Activated T-cell treated with anti-CD3 and anti-CD28 coated beads, Interleukin-2, amount 50 U/mL, for 4 hours (primary cell): ENCODE measurements around the gene PLIN5. TPM values are rescaled to one million over a fixed set of nuclear protein-coding genes. Genes with fewer than 3 reads are reported as not detected.

ENCODE experiments used
- ATAC-seq, 2 donors: fragments of 200-7000 bp; cut with Tn5 transposase; one replicate each; pipeline ENCODE4 v1.10.0; 2021
- DNase-seq: peaks from one replicate; pipeline ENCODE4 v3.0.0-alpha.2; 2020
- H3K27me3 Mint-ChIP-seq: one replicate; pipeline ENCODE4 v1.8.0; 2021; ENCODE audit warnings: low read depth, mixed read lengths
- H3K36me3 Mint-ChIP-seq: one replicate; pipeline ENCODE4 v1.8.0; 2022; ENCODE audit warnings: mixed read lengths; ENCODE audit not compliant: insufficient read depth
- H3K4me1 Mint-ChIP-seq: one replicate; pipeline ENCODE4 v1.8.0; 2021; ENCODE audit warnings: low read depth, mixed read lengths
- H3K4me3 Mint-ChIP-seq: one replicate; pipeline ENCODE4 v1.8.0; 2021; ENCODE audit warnings: mild to moderate bottlenecking, moderate library complexity, mixed read lengths
- H3K9me3 Mint-ChIP-seq: one replicate; pipeline ENCODE4 v1.8.0; 2021; ENCODE audit warnings: mixed read lengths
- total RNA-seq, 3 donors: library from RNA; stranded (reverse); gene quantifications; one replicate each; pipeline ENCODE4 v1.2.1, GENCODE V29; 2021

PLIN5 gene, protein sequence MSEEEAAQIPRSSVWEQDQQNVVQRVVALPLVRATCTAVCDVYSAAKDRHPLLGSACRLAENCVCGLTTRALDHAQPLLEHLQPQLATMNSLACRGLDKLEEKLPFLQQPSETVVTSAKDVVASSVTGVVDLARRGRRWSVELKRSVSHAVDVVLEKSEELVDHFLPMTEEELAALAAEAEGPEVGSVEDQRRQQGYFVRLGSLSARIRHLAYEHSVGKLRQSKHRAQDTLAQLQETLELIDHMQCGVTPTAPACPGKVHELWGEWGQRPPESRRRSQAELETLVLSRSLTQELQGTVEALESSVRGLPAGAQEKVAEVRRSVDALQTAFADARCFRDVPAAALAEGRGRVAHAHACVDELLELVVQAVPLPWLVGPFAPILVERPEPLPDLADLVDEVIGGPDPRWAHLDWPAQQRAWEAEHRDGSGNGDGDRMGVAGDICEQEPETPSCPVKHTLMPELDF
- under 1 TPM in 1 of 3 donors, not detected in 2; 0.10 TPM for total RNA-seq

DNA sequence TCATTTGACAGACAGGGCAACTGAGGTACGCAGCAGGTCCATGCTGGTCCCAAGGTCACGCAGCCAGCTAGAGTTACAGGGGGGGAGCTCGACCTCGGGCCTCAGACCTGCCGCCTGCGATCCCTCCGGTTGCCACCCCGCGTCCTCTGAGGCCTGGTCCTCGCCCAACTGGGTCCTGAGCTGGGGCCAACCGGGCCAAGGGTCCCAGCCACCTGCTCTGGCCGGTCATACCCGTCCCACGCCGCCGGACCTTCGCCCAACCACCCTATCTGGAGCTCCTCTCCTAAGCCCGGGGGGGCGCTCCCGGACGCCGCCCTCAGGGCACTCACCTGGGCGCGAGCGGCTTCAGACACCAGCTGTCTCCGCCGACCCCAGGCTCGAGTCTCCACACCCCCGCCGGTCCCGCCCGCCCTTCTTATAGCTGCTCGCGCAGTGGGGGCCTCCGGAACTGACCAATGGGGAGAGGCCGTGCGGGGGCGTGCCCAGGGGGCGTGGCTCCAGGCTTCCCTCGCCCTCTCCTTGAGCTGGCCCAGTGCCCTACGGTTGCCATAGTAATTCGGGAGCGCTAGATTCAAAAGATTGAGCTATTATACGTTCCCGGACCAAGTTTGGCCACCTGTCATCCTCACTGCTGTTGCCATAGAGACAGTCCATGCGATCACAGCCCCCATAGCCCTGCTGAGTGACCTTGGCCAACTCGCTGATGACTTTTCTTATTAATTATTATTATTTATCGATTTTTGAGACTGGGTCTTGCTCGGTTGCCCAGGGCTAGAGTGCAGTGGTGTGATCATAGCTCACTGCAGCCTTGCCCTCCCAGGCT is at the start of gene PLIN5:
Gene PLIN5 (minus strand): TSS at position 389 of the 823 bp plus-strand sequence. CDS start 1,150 bp downstream, outside the sequence.
- peaks cover 6% of the 10 kb centered on the region for H3K4me1 Mint-ChIP-seq
- DNase-seq (peak; percentile 27), ATAC-seq (peak; percentile 43 to 51)
- H3K36me3 Mint-ChIP-seq: no peaks in the 10 kb centered on the region
- no peak within 1 kb of the TSS for H3K4me3 Mint-ChIP-seq
- peaks cover 21% of the 10 kb centered on the region for H3K27me3 Mint-ChIP-seq
- H3K9me3 Mint-ChIP-seq: no peaks in the 10 kb centered on the region

DNA sequence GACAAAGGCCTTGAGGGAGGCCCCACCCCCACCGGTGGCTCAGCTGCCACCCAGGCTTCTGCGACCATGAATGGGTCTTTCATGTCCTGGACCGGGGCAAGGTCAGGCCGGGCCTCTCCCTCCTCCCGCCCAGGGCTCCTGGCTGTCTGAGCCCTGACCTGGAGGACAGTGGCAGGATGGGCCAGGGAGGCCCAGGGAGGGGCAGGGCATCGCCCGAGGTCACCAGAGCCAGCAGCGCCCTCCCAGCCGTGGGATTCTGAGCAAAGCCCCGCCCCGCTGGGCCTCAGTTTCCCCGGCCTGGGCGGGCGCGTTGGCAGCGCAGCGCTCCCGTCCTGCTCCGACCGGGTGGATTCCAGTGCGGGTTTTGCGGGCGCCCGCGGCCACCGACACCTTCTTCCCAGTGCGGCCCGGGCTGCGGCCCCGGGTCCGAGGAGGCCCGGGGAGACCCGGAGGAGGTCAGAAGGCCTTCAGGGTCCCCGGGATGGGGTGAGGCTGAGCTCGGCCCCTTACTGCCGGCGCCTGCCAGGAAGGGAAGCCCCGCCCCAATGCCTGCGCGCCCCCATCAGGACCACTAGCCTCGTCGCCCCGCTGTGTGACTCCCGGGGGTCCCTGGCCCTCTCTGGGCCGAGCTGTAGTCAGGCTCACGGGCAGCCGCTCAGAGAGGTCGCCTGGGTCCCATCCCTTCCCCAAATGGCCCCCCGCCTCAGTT is 49.1 kb upstream of the PLIN5 start:
- Mint-ChIP-seq H3K9me3 (no peaks in the 10 kb centered on the region), H3K36me3 (no peaks in the 10 kb centered on the region), H3K4me3 (no peak overlapping the region), H3K4me1 (peaks cover 7% of the 10 kb centered on the region), H3K27me3 (peaks cover 57% of the 10 kb centered on the region)
- ATAC-seq (peak in 1 of 2 donors; percentile 56), DNase-seq (no peak)

DNA sequence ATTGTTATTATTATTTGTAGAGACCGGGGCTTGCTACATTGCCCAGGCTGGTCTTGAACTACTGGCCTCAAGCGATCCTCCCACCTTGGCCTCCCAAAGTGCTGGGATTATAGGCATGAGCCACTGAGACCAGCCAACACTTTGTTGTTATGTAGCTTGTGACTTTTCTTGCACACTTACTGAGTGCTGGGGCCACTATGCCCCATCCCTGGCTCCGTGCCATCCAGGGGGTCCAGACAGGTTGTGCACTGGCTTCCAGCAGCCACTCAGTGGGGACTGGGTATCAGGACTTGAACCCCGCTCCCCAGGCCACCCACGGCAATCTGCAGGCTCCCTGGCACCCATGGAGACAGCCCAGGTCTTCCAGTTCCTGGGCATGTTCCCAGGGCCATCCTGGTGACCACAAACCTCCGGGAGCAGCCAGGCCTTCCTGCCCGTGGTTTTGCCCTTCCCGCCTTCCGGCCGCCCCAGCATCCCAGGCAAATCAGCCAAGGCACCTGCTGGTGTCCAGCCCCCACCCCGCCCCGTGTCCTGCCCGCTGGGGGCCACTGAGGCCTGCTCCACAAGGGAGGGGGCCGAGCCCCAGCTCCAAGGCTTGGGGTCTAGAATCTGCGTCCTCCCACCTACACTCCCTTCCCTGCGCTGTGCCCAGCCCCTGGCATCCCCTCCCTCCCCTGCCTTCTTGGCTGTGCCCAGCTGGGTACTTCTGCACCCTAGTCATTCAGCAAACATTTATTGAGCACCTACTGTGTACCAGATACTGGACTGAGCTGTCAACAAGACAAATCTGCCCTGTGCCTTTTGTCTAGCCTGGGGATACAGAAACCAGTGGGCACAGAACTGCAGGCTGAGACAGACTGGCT is 48.2 kb upstream of the PLIN5 start:
- no peaks in the 10 kb centered on the region for H3K36me3 Mint-ChIP-seq
- H3K27me3 Mint-ChIP-seq: peaks cover 64% of the 10 kb centered on the region
- no peak overlapping the region for H3K4me3 Mint-ChIP-seq
- no peaks in the 10 kb centered on the region for H3K9me3 Mint-ChIP-seq
- peaks cover 7% of the 10 kb centered on the region for H3K4me1 Mint-ChIP-seq
- DNase-seq (no peak), ATAC-seq (no peak)

DNA sequence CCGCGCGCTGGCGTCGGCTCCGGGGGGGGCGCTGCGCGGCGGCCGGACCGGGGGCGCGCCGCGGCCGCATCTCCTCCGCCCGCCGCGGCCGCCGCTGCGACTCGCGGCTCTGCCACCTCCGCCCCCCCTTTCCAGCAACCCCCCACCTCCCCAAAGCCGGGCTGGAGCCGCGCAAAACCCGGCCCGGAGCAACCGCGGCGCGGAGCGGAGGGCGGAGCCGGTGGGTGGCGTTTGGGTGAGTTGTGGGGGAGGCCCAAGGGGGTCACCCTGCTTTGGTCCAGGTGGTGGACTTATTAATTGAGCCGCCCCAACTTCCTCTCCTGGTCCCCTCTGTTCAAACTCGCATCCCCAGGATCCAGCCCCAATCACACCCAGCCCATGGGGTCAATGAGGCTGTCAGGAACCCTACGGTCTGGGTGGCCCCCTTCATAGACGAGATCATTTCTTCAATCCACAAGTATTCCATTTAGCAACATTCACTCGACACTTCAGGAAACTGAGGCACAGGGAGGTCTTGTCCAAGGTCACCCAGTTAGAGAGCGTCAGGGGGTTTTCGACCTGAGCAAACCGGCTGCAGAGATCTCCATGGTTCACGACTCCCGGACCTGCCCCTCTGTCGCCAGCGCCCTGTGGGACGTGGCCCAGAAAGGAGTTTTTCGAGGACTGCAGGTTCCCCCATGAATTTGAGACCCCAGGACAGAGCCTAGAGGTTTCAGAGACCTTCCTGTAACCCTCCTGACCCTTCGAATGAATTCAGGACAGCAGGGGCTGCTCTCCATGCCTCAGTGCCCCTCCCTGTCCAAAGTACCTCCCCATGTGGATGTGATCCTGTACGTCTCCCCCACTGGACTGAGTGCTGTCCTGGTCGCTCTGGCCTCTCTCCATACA is 46.9 kb upstream of the PLIN5 start:
- Mint-ChIP-seq H3K4me3 (peak overlapping the region; percentile 20), H3K36me3 (no peaks in the 10 kb centered on the region), H3K4me1 (peaks cover 7% of the 10 kb centered on the region), H3K9me3 (no peaks in the 10 kb centered on the region), H3K27me3 (peaks cover 63% of the 10 kb centered on the region)
- peak; percentile 29 to 44 for ATAC-seq
- no peak for DNase-seq

DNA sequence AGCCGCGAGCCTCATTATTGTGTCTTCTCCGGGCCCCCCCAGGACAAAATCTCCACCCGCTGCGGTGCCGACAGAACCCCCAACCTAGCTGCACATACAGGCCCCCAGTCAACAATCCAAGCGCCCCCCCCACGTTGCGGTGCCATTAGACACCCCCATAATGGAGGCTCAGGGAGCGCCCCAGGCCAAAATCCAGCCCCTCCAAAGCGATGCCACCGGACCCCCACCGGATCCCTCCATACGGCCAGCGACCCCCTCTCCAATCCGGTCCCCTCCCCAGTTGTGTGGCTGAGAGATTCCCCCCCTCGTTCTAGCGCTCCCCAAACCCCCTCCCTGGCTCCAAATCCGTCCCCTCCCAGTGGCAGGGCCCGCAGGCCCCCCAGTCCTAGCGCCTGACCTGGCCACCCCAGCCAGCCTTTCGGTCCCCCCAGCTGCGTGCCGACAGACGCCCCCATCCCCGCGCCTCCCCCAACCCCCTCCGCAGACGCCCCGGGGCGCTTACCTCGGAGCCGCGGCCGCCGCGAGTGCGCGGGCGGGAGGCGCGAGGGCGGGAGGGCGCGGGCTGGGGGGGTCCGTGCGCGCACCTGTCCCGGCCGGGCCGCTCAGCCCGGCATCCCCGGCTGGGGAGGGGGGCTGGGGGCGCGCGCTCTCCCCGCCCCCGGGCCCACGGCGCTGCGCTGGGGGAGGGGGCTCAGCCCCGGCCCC is 46.1 kb upstream of the PLIN5 start:
- no peak for DNase-seq
- Mint-ChIP-seq H3K36me3 (no peaks in the 10 kb centered on the region), H3K4me1 (peaks cover 7% of the 10 kb centered on the region), H3K4me3 (no peak overlapping the region), H3K27me3 (peaks cover 65% of the 10 kb centered on the region), H3K9me3 (no peaks in the 10 kb centered on the region)
- peak in 1 of 2 donors; percentile 24 for ATAC-seq

DNA sequence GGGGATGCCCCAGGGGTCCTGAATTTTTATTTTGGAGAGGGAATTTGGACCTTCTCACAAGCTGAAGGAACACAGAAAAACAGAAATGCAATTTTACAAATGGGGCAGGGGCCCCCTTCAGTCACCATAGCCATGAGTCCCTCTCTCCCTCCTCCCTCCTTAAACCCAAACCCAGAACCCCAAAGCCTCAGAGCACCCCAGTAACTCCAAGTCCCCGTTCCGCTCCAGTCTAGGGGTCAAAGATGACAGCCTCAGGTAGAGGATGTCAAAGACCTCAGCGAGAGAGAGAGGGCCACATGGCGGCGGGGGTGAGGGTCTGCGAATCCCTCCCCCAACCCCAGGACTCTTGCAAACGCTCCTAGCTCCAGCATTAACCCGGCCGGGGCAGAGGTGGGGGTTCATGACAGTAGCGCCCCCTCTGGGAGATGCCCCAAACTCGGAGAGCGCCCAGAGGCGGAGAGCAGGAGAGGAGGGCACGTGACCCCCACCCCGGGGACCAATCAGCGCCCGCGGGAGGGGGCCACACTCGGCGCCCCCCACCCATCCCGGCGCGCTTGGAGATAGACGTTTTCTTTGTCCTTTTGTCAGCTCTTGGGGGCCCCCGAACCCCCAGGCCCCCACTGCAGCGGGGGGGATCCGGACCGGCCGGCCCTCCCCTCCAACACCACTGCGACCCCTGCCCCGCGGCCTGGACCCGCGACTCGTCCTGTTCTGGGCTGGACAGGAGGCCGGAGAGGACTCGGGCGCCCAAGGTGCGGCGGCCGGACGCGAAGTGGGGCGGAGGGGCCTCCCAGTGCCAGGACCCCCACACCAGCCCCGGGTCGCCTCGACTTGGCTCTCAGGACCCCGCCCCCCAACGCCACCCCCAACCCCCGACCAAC is 45.2 kb upstream of the PLIN5 start:
- no peak for ATAC-seq

DNA sequence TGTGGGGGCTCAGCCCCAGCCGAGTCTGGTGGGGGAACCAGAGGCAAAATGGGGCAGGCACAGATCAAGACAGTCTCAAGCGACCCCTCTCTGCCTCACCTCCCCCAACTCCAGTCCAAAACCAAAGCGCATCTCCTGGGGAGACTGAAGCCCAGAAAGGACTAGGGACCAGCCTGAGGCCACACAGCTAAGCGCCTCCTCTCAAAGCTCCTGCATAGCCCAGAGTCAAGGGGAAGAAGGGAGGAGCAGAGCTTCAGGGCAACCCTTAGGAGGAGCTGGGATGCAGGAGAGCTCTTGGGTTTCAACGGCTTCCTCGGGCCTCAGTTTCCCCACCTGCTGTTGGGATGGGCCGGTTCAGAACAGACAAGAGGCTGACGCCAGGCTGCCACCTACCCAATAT is 44.4 kb upstream of the PLIN5 start:
- no peaks in the 10 kb centered on the region for H3K36me3 Mint-ChIP-seq
- no peak overlapping the region for H3K4me3 Mint-ChIP-seq
- DNase-seq (no peak), ATAC-seq (no peak)
- H3K9me3 Mint-ChIP-seq: no peaks in the 10 kb centered on the region
- H3K4me1 Mint-ChIP-seq: peaks cover 5% of the 10 kb centered on the region
- H3K27me3 Mint-ChIP-seq: peaks cover 62% of the 10 kb centered on the region

More for the DNA sequence above, 45.2 kb upstream of the PLIN5 start:
- peaks cover 65% of the 10 kb centered on the region for H3K27me3 Mint-ChIP-seq
- no peaks in the 10 kb centered on the region for H3K36me3 Mint-ChIP-seq
- H3K4me1 Mint-ChIP-seq: peaks cover 7% of the 10 kb centered on the region
- no peaks in the 10 kb centered on the region for H3K9me3 Mint-ChIP-seq
- no peak overlapping the region for H3K4me3 Mint-ChIP-seq
- no peak for DNase-seq

DNA sequence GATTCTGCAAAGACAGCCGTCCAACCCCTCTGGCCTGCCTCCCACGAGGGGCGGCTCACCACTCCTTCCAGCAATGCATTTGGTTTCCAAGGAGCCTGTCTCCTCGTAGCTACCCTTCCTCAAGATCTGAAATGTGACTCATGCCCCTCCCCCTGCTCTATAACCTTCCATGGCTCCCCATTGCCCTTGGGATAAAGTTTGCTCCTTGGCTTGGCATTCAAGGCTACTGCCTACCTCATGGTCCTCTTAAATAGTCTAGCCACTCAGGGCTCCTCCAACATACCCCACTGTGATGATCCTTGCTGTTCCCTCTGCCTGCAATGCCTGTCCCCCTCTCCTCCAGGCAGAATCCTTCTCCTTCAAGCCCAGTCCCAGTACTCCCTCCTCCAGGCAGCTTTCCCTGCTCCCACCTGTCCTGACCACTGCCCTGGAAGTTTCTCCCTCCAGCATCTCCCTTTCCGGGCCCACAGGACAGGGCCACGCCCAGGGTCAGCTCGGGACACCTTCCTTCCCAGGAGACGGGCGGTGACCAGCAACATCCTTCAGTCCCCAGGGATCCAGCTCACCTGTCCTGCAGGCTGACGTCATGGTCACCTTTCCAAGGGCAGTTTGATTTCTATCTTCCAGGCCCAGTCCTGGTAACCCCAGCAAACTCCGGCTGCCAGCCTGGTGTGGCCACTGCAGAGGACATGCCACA is 43.7 kb upstream of the PLIN5 start:
- no peak for ATAC-seq
- peaks cover 63% of the 10 kb centered on the region for H3K27me3 Mint-ChIP-seq
- DNase-seq: no peak
- H3K4me3 Mint-ChIP-seq: no peak overlapping the region
- H3K36me3 Mint-ChIP-seq: no peaks in the 10 kb centered on the region
- H3K4me1 Mint-ChIP-seq: peaks cover 5% of the 10 kb centered on the region
- no peaks in the 10 kb centered on the region for H3K9me3 Mint-ChIP-seq

DNA sequence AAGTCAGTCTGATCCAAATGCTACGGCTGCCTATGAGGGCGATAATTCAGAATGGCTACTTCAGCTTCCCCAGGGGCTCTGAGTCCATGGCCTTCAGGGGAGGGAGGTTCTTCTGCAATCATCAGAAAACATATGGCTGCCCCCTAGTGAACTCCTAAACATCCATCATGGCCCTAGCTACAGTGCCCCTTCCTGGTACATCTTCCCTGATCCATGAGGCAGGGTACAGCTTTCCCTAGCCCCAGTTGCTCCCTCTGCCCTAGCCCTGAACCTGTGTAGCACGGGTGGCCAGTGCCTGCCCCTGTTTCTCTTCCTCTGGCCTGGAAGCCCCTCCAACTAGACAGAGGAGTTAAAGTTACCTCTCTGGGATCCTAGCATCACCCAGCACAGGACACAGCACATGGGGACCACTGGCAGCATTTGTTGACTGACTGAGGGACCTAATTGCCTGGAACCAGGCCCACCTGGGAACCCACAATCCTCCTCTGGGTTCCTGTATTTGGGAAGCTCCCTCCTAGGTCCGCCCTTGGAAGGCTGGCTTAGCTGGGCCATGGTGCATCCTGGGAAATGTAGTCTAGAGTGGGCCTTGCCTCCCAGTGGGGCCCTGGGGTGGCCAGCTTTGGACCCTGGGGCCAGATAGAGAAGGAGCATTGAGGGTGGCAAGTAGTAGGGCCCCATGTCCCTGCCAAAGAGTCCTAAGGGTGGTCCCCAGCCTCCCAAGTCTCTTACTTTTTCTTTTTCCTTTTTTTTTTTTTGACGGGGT is 42.2 kb upstream of the PLIN5 start:
- H3K9me3 Mint-ChIP-seq: no peaks in the 10 kb centered on the region
- H3K4me1 Mint-ChIP-seq: peaks cover 2% of the 10 kb centered on the region
- ATAC-seq: no peak
- H3K4me3 Mint-ChIP-seq: no peak overlapping the region
- no peak for DNase-seq
- H3K27me3 Mint-ChIP-seq: peaks cover 54% of the 10 kb centered on the region
- H3K36me3 Mint-ChIP-seq: no peaks in the 10 kb centered on the region

DNA sequence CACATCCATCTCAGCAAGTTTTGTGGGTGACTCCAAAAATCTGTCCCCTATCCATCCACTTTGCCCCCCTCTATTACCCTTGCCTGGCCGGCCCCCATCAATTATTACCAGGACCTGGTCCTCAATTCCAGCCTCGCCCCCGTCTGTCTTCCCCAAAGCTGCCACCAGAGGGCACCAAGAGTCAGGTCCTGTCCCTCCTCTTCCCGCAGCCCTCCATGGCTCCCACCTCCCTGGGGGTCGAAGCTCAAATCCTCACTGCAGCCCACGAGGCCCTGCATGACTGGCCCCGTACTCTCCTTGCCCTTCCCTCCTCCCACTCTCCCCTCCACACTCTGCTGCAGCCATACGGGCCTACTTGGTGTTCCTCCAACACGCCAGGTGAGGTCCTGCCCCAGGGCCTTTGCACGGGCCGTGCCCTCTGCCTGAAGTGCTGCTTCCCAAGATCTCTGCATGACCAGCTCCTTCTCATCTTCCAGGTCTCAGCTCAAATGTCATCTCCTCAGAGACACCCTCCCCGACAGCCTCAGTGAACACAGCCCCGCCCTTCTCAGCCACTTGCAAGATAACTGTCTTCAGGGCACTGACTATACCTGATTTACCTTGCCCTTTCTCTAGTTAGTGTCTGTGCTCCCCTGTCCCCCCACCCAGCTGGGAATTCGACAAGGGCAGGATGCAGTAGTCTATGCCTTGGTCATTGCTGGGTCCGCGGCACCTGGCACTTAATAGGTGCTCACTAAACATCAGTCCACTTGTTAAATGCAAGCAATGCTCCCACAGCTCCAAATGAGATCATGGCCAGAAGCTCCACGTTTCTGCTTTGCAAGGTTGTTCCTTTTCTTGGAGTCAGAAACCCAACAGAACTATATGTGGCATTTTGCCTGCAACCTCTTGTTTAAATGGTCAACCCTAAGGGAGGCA is 41.3 kb upstream of the PLIN5 start:
- ATAC-seq (peak; percentile 50 to 65), DNase-seq (peak; percentile 69)
- H3K4me3 Mint-ChIP-seq: no peak overlapping the region
- no peaks in the 10 kb centered on the region for H3K36me3 Mint-ChIP-seq
- H3K4me1 Mint-ChIP-seq: no peaks in the 10 kb centered on the region
- peaks cover 49% of the 10 kb centered on the region for H3K27me3 Mint-ChIP-seq
- H3K9me3 Mint-ChIP-seq: no peaks in the 10 kb centered on the region
